ENCODE measurements around the gene TRPM3.

TRPM3 gene

DNA sequence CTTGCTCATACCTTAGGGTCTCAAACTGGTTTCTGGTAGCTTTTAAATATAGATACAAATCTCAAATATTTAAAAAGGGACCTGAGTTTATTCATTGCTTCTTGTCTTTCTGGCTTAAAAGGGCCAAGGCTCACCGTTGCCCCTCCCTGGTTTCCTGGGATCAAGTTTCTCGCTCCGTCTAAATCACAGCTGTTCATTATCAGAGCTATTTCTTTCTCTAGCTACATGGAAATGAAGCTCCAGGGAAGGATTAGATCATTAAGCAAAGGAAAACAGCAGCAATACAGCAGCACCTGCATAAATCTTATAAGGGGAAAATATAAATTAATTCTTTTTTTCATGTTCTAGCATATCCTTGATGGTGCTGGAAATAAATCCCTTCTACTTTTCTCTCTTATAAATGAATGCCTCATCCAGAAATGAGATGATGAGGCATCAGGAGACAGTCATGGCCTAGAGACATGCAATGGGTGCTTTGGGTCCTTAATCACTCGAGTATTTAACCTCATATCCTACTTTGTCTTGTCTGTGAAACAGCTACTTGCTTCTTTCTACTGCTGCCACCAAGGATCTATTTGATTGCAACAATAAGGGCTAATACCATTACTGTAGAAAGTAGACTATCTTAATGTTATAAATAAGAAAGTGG is 320.1 kb downstream of the TRPM3 start:
- ChIA-PET CTCF (interaction anchor here (1.3 to 1.5 kb wide), 2 partner anchors 25 to 161 kb away, joined by 4 to 7 read pairs; no protein-coding TSS in a partner anchor), POLR2A (no interaction called here)
- H3K27ac ChIP-seq (ENCODE audit: extremely low read depth, low read depth, low read length) = no peak overlapping the region
- H3K36me3 ChIP-seq (ENCODE audit: control insufficient read depth in 2 of 2, insufficient read depth in 1 of 2, low read length in 2 of 2) = no peaks in the 10 kb centered on the region
- no peak overlapping the region for H3K4me3 ChIP-seq (ENCODE audit: low read depth, low read length)
- H3K4me1 ChIP-seq (ENCODE audit: control insufficient read depth, insufficient read depth, low read length) = no peaks in the 10 kb centered on the region
- no peaks in the 10 kb centered on the region for H3K9me3 ChIP-seq (ENCODE audit: control insufficient read depth, insufficient read depth, low read depth, low read length)
- TF ChIP-seq, protein P1, sequence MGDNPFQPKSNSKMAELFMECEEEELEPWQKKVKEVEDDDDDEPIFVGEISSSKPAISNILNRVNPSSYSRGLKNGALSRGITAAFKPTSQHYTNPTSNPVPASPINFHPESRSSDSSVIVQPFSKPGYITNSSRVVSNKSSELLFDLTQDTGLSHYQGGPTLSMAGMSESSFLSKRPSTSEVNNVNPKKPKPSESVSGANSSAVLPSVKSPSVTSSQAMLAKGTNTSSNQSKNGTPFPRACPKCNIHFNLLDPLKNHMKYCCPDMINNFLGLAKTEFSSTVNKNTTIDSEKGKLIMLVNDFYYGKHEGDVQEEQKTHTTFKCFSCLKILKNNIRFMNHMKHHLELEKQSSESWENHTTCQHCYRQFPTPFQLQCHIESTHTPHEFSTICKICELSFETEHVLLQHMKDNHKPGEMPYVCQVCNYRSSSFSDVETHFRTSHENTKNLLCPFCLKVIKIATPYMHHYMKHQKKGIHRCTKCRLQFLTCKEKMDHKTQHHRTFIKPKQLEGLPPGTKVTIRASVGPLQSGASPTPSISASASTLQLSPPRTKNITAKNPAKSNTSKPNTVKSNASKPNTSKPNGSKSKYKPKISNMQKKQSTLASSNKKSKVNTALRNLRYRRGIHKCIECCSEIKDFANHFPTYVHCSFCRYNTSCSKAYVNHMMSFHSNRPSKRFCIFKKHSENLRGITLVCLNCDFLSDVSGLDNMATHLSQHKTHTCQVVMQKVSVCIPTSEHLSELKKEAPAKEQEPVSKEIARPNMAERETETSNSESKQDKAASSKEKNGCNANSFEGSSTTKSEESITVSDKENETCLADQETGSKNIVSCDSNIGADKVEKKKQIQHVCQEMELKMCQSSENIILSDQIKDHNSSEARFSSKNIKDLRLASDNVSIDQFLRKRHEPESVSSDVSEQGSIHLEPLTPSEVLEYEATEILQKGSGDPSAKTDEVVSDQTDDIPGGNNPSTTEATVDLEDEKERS (tag by site-specific recombination; IDR thresholded peaks at IDR 0.05) = no peak
- no peak for TF ChIP-seq MEIS1 (CRISPR knock-in tag; IDR thresholded peaks at IDR 0.05; ENCODE audit: borderline replicate concordance)
- TF ChIP-seq ZNF654 (tag by site-specific recombination; IDR thresholded peaks at IDR 0.05; ENCODE audit: low read depth) = no peak
- TF ChIP-seq, protein P2, sequence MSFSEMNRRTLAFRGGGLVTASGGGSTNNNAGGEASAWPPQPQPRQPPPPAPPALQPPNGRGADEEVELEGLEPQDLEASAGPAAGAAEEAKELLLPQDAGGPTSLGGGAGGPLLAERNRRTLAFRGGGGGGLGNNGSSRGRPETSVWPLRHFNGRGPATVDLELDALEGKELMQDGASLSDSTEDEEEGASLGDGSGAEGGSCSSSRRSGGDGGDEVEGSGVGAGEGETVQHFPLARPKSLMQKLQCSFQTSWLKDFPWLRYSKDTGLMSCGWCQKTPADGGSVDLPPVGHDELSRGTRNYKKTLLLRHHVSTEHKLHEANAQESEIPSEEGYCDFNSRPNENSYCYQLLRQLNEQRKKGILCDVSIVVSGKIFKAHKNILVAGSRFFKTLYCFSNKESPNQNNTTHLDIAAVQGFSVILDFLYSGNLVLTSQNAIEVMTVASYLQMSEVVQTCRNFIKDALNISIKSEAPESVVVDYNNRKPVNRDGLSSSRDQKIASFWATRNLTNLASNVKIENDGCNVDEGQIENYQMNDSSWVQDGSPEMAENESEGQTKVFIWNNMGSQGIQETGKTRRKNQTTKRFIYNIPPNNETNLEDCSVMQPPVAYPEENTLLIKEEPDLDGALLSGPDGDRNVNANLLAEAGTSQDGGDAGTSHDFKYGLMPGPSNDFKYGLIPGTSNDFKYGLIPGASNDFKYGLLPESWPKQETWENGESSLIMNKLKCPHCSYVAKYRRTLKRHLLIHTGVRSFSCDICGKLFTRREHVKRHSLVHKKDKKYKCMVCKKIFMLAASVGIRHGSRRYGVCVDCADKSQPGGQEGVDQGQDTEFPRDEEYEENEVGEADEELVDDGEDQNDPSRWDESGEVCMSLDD (tag by site-specific recombination; IDR thresholded peaks at IDR 0.05) = no peak
- no peak for TF ChIP-seq ZBTB21 (tag by site-specific recombination; IDR thresholded peaks at IDR 0.05)
- no peak for TF ChIP-seq GLIS1 (tag by site-specific recombination; IDR thresholded peaks at IDR 0.05)

DNA sequence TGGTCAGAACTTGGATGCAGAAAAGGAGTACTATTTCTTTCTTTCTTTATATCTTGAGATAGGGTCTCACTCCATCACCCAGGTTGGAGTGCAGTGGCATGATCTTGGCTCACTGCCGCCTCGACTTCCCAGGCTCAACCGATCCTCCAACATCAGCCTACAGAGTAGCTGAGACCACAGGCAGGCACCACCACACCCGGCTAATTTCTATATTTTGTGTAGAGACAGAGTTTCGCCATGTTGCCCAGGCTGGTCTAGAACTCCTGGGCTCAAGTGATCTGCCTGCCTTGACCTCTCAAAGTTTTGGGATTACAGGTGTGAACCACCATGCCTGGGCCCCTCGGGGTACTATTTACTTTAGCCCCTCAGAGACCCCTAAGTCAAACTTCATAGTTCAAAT is 323.4 kb downstream of the TRPM3 start:
- H3K4me3 ChIP-seq (ENCODE audit: low read depth, low read length) = no peak overlapping the region
- H3K27ac ChIP-seq (ENCODE audit: extremely low read depth, low read depth, low read length) = no peak overlapping the region
- TF ChIP-seq, protein P3, sequence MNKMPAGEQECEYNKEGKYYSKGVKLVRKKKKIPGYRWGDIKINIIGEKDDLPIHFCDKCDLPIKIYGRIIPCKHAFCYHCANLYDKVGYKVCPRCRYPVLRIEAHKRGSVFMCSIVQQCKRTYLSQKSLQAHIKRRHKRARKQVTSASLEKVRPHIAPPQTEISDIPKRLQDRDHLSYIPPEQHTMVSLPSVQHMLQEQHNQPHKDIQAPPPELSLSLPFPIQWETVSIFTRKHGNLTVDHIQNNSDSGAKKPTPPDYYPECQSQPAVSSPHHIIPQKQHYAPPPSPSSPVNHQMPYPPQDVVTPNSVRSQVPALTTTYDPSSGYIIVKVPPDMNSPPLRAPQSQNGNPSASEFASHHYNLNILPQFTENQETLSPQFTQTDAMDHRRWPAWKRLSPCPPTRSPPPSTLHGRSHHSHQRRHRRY (tag by site-specific recombination; IDR thresholded peaks at IDR 0.05) = no peak
- no peak for TF ChIP-seq GLIS2 (tag by site-specific recombination; IDR thresholded peaks at IDR 0.05)
- TF ChIP-seq ZBTB7A (tag by site-specific recombination; IDR thresholded peaks at IDR 0.05; ENCODE audit: low read depth) = no peak
- TF ChIP-seq ZNF292 (tag by site-specific recombination; IDR thresholded peaks at IDR 0.05; ENCODE audit: borderline replicate concordance, low read depth) = no peak
- TF ChIP-seq ZNF174 (tag by site-specific recombination; IDR thresholded peaks at IDR 0.05) = no peak
- TF ChIP-seq YY2 (tag by site-specific recombination; IDR thresholded peaks at IDR 0.05) = no peak
- TF ChIP-seq ZNF114 (tag by site-specific recombination; IDR thresholded peaks at IDR 0.05) = no peak
- TF ChIP-seq EGR2 (tag by site-specific recombination; IDR thresholded peaks at IDR 0.05; ENCODE audit: low read depth) = no peak
- TF ChIP-seq, protein P4, sequence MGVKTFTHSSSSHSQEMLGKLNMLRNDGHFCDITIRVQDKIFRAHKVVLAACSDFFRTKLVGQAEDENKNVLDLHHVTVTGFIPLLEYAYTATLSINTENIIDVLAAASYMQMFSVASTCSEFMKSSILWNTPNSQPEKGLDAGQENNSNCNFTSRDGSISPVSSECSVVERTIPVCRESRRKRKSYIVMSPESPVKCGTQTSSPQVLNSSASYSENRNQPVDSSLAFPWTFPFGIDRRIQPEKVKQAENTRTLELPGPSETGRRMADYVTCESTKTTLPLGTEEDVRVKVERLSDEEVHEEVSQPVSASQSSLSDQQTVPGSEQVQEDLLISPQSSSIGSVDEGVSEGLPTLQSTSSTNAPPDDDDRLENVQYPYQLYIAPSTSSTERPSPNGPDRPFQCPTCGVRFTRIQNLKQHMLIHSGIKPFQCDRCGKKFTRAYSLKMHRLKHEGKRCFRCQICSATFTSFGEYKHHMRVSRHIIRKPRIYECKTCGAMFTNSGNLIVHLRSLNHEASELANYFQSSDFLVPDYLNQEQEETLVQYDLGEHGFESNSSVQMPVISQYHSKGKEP (tag by site-specific recombination; IDR thresholded peaks at IDR 0.05) = no peak
- CTCF ChIA-PET = interaction anchor here (0.7 kb wide), 1 partner anchor 8 kb away, joined by 3 read pairs; no protein-coding TSS in a partner anchor
- no peaks in the 10 kb centered on the region for H3K36me3 ChIP-seq (ENCODE audit: control insufficient read depth in 2 of 2, insufficient read depth in 1 of 2, low read length in 2 of 2)
- POLR2A ChIA-PET = no interaction called here
- H3K4me1 ChIP-seq (ENCODE audit: control insufficient read depth, insufficient read depth, low read length) = no peaks in the 10 kb centered on the region
- no peaks in the 10 kb centered on the region for H3K9me3 ChIP-seq (ENCODE audit: control insufficient read depth, insufficient read depth, low read depth, low read length)
